ENCODE data around the gene FRY.

- TF ChIP-seq EZH2 (IDR thresholded peaks at IDR 0.05) (no peak), POLR2AphosphoS5 (IDR thresholded peaks at IDR 0.05; ENCODE audit: borderline replicate concordance, low read depth, low read length) (no peak)
Measured at GRCh38 chr13:32023698-32024097, 7.9 kb upstream of the FRY start.
